ENCODE results near the gene FEN1.

Gene FEN1, protein sequence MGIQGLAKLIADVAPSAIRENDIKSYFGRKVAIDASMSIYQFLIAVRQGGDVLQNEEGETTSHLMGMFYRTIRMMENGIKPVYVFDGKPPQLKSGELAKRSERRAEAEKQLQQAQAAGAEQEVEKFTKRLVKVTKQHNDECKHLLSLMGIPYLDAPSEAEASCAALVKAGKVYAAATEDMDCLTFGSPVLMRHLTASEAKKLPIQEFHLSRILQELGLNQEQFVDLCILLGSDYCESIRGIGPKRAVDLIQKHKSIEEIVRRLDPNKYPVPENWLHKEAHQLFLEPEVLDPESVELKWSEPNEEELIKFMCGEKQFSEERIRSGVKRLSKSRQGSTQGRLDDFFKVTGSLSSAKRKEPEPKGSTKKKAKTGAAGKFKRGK

DNA sequence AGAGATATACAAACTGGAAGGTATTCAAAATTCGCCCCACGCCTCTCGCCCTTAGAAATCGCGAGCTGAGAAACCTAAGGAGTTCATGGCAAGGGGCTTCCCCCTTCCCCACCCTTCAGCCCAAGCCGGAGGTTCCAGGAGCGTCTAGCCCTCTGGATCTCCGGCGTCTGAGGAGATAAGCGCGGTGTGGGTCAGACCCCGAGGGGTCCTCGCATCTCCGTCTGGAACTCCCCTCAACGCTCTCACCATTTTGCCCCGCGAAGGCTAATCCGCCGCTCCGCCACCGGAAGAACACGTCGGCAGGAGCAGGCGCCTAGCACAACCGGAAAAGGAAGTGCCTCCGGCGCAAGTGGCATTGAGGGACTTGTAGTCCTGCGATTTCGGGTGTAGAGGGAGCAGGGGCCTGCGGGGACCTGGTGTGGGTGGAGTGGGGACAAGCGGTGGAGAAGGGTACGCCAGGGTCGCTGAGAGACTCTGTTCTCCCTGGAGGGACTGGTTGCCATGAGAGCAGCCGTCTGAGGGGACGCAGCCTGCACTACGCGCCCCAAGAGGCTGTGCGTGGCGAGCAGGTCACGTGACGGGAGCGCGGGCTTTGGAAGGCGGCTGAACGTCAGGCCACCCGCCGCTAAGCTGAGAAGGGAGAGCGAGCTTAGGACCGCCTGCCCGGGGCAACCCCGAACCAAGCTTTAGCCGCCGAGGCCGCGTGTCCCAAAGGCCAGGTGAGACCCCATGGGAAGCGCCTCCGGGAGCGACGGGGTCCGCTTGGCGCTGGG lies at the start of gene FEN1, which contains the start of gene TMEM258:
Gene FEN1, plus strand, starts transcription at position 602 of the 773 bp plus-strand sequence. CDS start 2,451 bp downstream, outside the sequence.
Gene TMEM258, minus strand, starts transcription at position 290 of the 773 bp plus-strand sequence. Its CDS starts 41 bp downstream, at position 249.
- CTCF ChIA-PET, result interaction anchor here (0.7 to 1.4 kb wide), 4 partner anchors 39 to 392 kb away, joined by 3 to 6 read pairs (median 3); no protein-coding TSS in a partner anchor
- DNase-seq (ENCODE audit: extremely low spot score), result peak; percentile 90
- TF ChIP-seq ELF4 (IDR thresholded peaks at IDR 0.05) (peak; percentile 91), L3MBTL2 (conservative IDR thresholded peaks at IDR 0.05) (peak; percentile 91), NFRKB (IDR thresholded peaks at IDR 0.05) (0 out of 2 replicates have a peak, but pooled peaks have one; percentile 26), ZNF384 (IDR thresholded peaks at IDR 0.05) (no peak), SUZ12 (IDR thresholded peaks at IDR 0.05) (peak; percentile 94)
- POLR2A ChIA-PET, result interaction anchor here (0.7 to 2.8 kb wide), 23 partner anchors 9 to 331 kb away, joined by 3 to 27 read pairs (median 3); partner anchors contain the start of genes FADS1 and INCENP

DNA sequence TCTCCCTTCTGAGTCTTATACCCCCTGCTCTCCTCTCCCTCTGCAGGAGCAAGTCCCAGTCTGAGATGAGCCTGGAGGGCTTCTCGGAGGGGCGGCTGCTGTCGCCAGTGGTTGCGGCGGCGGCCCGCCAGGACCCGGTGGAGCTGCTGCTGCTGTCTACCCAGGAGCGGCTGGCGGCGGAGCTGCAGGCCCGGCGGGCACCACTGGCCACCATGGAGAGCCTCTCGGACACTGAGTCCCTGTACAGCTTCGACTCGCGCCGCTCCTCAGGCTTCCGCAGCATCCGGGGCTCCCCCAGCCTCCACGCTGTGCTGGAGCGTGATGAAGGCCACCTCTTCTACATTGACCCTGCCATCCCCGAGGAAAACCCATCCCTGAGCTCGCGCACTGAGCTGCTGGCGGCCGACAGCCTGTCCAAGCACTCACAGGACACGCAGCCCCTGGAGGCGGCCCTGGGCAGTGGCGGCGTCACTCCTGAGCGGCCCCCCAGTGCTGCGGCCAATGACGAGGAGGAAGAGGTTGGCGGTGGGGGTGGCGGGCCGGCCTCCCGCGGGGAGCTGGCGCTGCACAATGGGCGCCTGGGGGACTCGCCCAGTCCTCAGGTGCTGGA lies 49.1 kb upstream of the FEN1 start:
- DNase-seq (ENCODE audit: extremely low spot score), result no peak
- CTCF ChIA-PET, result interaction anchor here (0.8 to 1.7 kb wide), 3 partner anchors 10 to 60 kb away, joined by 3 to 7 read pairs (median 3); no protein-coding TSS in a partner anchor
- TF ChIP-seq BHLHE40 (IDR thresholded peaks at IDR 0.05; ENCODE audit: borderline replicate concordance) (no peak), HDGF (IDR thresholded peaks at IDR 0.05; ENCODE audit: borderline replicate concordance) (no peak), L3MBTL2 (conservative IDR thresholded peaks at IDR 0.05) (no peak), SP1 (IDR thresholded peaks at IDR 0.05) (no peak), CTBP1 (IDR thresholded peaks at IDR 0.05; ENCODE audit: borderline replicate concordance) (no peak), FOXA1 (IDR thresholded peaks at IDR 0.05) (no peak), ELF4 (IDR thresholded peaks at IDR 0.05) (no peak), ARNT (IDR thresholded peaks at IDR 0.05) (no peak), PKNOX1 (IDR thresholded peaks at IDR 0.05) (no peak), LEF1 (IDR thresholded peaks at IDR 0.05; ENCODE audit: borderline replicate concordance) (no peak)
- POLR2A ChIA-PET, result interaction anchor here (0.6 to 1.3 kb wide), 2 partner anchors 16 to 25 kb away, joined by 3 to 6 read pairs; no protein-coding TSS in a partner anchor

- ChIA-PET CTCF (interaction anchor here (0.6 to 1.7 kb wide), 4 partner anchors 11 to 145 kb away, joined by 3 to 7 read pairs (median 3); no protein-coding TSS in a partner anchor), POLR2A (interaction anchor here (0.6 to 1.3 kb wide), 3 partner anchors 16 to 44 kb away, joined by 3 to 6 read pairs (median 3); no protein-coding TSS in a partner anchor)
- DNase-seq (ENCODE audit: extremely low spot score), result no peak
- TF ChIP-seq L3MBTL2 (conservative IDR thresholded peaks at IDR 0.05), result no peak
- no peak for TF ChIP-seq FOXA1 (IDR thresholded peaks at IDR 0.05)
- no peak for TF ChIP-seq ARNT (IDR thresholded peaks at IDR 0.05)
- no peak for TF ChIP-seq BHLHE40 (IDR thresholded peaks at IDR 0.05; ENCODE audit: borderline replicate concordance)
- TF ChIP-seq SUZ12 (IDR thresholded peaks at IDR 0.05), result no peak
- no peak for TF ChIP-seq NFRKB (IDR thresholded peaks at IDR 0.05)
- TF ChIP-seq FOXM1 (IDR thresholded peaks at IDR 0.05; ENCODE audit: borderline replicate concordance), result no peak
- no peak for TF ChIP-seq CTBP1 (IDR thresholded peaks at IDR 0.05; ENCODE audit: borderline replicate concordance)
- no peak for TF ChIP-seq ELF4 (IDR thresholded peaks at IDR 0.05)
- no peak for TF ChIP-seq FOXK2 (IDR thresholded peaks at IDR 0.05)
- no peak for TF ChIP-seq PKNOX1 (IDR thresholded peaks at IDR 0.05)
- TF ChIP-seq HDGF (IDR thresholded peaks at IDR 0.05; ENCODE audit: borderline replicate concordance), result no peak
- TF ChIP-seq SP1 (IDR thresholded peaks at IDR 0.05), result no peak
- no peak for TF ChIP-seq TARDBP (IDR thresholded peaks at IDR 0.05)
- no peak for TF ChIP-seq LEF1 (IDR thresholded peaks at IDR 0.05; ENCODE audit: borderline replicate concordance)
- no peak for TF ChIP-seq ZNF384 (IDR thresholded peaks at IDR 0.05)
These were observed 48.5 kb upstream of the FEN1 start for GRCh38 chr11:61744181-61744580.

GRCh38 chr11:61744609-61745156 lies 48.0 kb upstream of the FEN1 start:
- ChIA-PET POLR2A (interaction anchor here (0.7 to 1.3 kb wide), 2 partner anchors 26 to 43 kb away, joined by 3 to 6 read pairs; no protein-coding TSS in a partner anchor), CTCF (interaction anchor here (0.6 to 1.7 kb wide), 3 partner anchors 12 to 146 kb away, joined by 3 to 7 read pairs (median 3); no protein-coding TSS in a partner anchor)
- no peak for DNase-seq (ENCODE audit: extremely low spot score)
- TF ChIP-seq FOXK2 (IDR thresholded peaks at IDR 0.05), result no peak
- no peak for TF ChIP-seq LEF1 (IDR thresholded peaks at IDR 0.05; ENCODE audit: borderline replicate concordance)
- TF ChIP-seq SP1 (IDR thresholded peaks at IDR 0.05), result no peak
- TF ChIP-seq FOXM1 (IDR thresholded peaks at IDR 0.05; ENCODE audit: borderline replicate concordance), result no peak
- TF ChIP-seq ZNF384 (IDR thresholded peaks at IDR 0.05), result no peak
- TF ChIP-seq SUZ12 (IDR thresholded peaks at IDR 0.05), result no peak
- no peak for TF ChIP-seq TARDBP (IDR thresholded peaks at IDR 0.05)
- TF ChIP-seq FOXA1 (IDR thresholded peaks at IDR 0.05), result no peak
- no peak for TF ChIP-seq BHLHE40 (IDR thresholded peaks at IDR 0.05; ENCODE audit: borderline replicate concordance)
- no peak for TF ChIP-seq ELF4 (IDR thresholded peaks at IDR 0.05)

DNA sequence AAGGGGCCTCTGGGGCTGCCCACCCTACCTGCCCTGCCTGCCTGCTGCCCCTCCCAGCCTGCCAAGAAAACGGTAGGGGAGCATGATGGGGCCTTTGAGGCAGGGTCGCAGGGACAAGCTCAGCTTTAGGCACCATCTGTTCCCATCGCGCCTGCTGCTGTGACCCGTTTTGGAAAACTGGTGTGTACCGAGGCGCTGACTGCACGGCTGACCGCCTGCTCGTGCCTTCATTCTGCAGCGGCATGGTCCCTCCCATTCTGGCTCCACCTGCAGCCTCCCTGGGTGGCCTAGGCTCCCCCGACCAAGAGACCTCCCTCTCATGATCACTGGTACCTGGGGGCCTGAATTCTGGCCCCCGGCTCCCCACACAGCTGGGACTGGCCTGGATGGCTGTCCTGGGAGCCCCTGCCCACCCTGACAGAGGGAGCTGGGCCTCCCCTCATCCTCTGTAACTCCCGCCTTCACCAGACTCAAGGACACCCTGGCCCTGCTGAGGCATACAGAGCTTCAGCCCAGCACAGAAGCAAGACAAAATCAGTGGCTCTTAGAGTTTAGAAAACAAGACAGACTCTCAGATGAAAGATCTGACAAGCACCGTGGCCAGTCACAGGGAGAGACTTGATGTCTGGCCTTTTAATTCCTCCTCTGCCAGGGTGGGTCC lies 46.8 kb upstream of the FEN1 start:
- TF ChIP-seq FOXA1 (IDR thresholded peaks at IDR 0.05) (no peak), SUZ12 (IDR thresholded peaks at IDR 0.05) (no peak), ELF4 (IDR thresholded peaks at IDR 0.05) (no peak), SP1 (IDR thresholded peaks at IDR 0.05) (no peak), ZNF384 (IDR thresholded peaks at IDR 0.05) (no peak), L3MBTL2 (conservative IDR thresholded peaks at IDR 0.05) (no peak)
- POLR2A ChIA-PET, result no interaction called here

More for the DNA sequence above, 46.8 kb upstream of the FEN1 start:
- DNase-seq (ENCODE audit: extremely low spot score), result no peak
- CTCF ChIA-PET, result interaction anchor here (1.6 to 3.7 kb wide), 2 partner anchors 13 to 42 kb away, joined by 3 to 17 read pairs; no protein-coding TSS in a partner anchor
